Endothelial cell (in vitro differentiated cells): Measurements from ENCODE around the gene TWIST1. TPM values are rescaled to one million over a fixed set of nuclear protein-coding genes. Genes with fewer than 3 reads are reported as not detected.

Experiments used
- DNase-seq: peaks from one replicate; pipeline ENCODE4 v3.0.0; 2021; ENCODE audit warnings: low spot score
- H3K27ac Mint-ChIP-seq: one replicate; pipeline ENCODE4 v1.8.0; 2021; ENCODE audit warnings: mixed read lengths, inconsistent platforms; ENCODE audit not compliant: unreplicated experiment
- H3K27me3 Mint-ChIP-seq: one replicate; pipeline ENCODE4 v1.8.0; 2021; ENCODE audit warnings: mild to moderate bottlenecking, moderate library complexity, mixed read lengths, inconsistent platforms; ENCODE audit not compliant: unreplicated experiment
- H3K36me3 Mint-ChIP-seq: one replicate; pipeline ENCODE4 v1.8.0; 2021; ENCODE audit warnings: mild to moderate bottlenecking, low read depth, mixed read lengths, inconsistent platforms; ENCODE audit not compliant: unreplicated experiment
- H3K4me1 Mint-ChIP-seq: one replicate; pipeline ENCODE4 v1.8.0; 2021; ENCODE audit warnings: mild to moderate bottlenecking, mixed read lengths, inconsistent platforms; ENCODE audit not compliant: unreplicated experiment
- H3K4me3 Mint-ChIP-seq: one replicate; pipeline ENCODE4 v1.8.0; 2021; ENCODE audit warnings: mild to moderate bottlenecking, mixed read lengths, inconsistent platforms; ENCODE audit not compliant: unreplicated experiment
- H3K9me3 Mint-ChIP-seq: one replicate; pipeline ENCODE4 v1.8.0; 2021; ENCODE audit warnings: mixed read lengths, inconsistent platforms; ENCODE audit not compliant: unreplicated experiment
- CTCF ChIP-seq: fragments of 200-600 bp; sonication (generic); IDR thresholded peaks from one replicate; pipeline ENCODE4 v1.5.0; 2021; ENCODE audit warnings: antibody characterized with exemption; ENCODE audit not compliant: unreplicated experiment
- total RNA-seq: library from RNA; stranded (reverse); fragmentation: NEBNext Ultra II Directional; extraction: Animal tissue kit (Norgen Biotek cat#: 25700); gene quantifications from one replicate; pipeline ENCODE4 v1.2.1, GENCODE V29; 2021; ENCODE audit not compliant: unreplicated experiment

The TWIST1 gene
- total RNA-seq, 1 donor from 2014 or later, result 2.4 TPM

- Mint-ChIP-seq H3K4me1 (no peaks in the 10 kb centered on the region), H3K9me3 (no peaks in the 10 kb centered on the region), H3K27ac (no peak overlapping the region), H3K4me3 (no peak overlapping the region), H3K36me3 (no peaks in the 10 kb centered on the region), H3K27me3 (peaks cover 3% of the 10 kb centered on the region)
- no peak for TF ChIP-seq CTCF
- DNase-seq, result no peak
These were observed 20.0 kb downstream of the TWIST1 start for GRCh38 chr7:19097165-19098055.

- DNase-seq, result no peak
- H3K27ac Mint-ChIP-seq, result no peak overlapping the region
These were observed 22.0 kb downstream of the TWIST1 start for GRCh38 chr7:19095353-19095860.

GRCh38 chr7:19094598-19095352 lies 22.7 kb downstream of the TWIST1 start:
- no peak for TF ChIP-seq CTCF
- Mint-ChIP-seq H3K9me3 (no peaks in the 10 kb centered on the region), H3K4me1 (no peaks in the 10 kb centered on the region), H3K27me3 (no peaks in the 10 kb centered on the region), H3K36me3 (no peaks in the 10 kb centered on the region), H3K27ac (no peak overlapping the region), H3K4me3 (no peak overlapping the region)
- DNase-seq, result no peak

More at GRCh38 chr7:19095353-19095860, 22.0 kb downstream of the TWIST1 start:
- TF ChIP-seq CTCF, result no peak
- H3K27me3 Mint-ChIP-seq, result no peaks in the 10 kb centered on the region
- no peaks in the 10 kb centered on the region for H3K4me1 Mint-ChIP-seq
- no peaks in the 10 kb centered on the region for H3K9me3 Mint-ChIP-seq
- no peaks in the 10 kb centered on the region for H3K36me3 Mint-ChIP-seq
- H3K4me3 Mint-ChIP-seq, result no peak overlapping the region

- DNase-seq, result no peak
- H3K36me3 Mint-ChIP-seq, result no peaks in the 10 kb centered on the region
- no peak overlapping the region for H3K27ac Mint-ChIP-seq
- no peaks in the 10 kb centered on the region for H3K27me3 Mint-ChIP-seq
- H3K4me3 Mint-ChIP-seq, result no peak overlapping the region
- TF ChIP-seq CTCF, result no peak
- H3K4me1 Mint-ChIP-seq, result no peaks in the 10 kb centered on the region
- no peaks in the 10 kb centered on the region for H3K9me3 Mint-ChIP-seq
These were observed 23.3 kb downstream of the TWIST1 start for GRCh38 chr7:19094138-19094537.
